Measurements from ENCODE around the gene MOB3A.

DNA sequence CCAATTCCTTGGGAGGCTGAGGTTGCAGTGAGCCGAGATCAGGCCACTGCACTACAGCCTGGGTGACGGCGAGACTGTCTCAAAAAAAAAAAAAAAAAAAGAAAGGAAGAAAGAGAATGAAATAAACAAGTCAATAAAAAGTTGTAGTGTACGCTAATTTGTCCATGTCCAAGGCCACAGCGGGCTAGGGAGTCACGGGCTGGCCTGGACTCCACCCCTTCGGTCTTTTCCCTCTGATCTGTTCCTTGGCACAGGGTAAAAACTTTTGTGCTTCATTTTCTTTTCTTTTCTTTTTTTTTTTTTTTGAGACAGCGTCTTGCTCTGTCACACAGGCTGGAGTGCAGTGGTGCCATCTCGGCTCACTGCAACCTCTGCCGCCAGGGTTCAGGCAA, 25.7 kb downstream of the MOB3A start:
- TF ChIP-seq, protein P1, sequence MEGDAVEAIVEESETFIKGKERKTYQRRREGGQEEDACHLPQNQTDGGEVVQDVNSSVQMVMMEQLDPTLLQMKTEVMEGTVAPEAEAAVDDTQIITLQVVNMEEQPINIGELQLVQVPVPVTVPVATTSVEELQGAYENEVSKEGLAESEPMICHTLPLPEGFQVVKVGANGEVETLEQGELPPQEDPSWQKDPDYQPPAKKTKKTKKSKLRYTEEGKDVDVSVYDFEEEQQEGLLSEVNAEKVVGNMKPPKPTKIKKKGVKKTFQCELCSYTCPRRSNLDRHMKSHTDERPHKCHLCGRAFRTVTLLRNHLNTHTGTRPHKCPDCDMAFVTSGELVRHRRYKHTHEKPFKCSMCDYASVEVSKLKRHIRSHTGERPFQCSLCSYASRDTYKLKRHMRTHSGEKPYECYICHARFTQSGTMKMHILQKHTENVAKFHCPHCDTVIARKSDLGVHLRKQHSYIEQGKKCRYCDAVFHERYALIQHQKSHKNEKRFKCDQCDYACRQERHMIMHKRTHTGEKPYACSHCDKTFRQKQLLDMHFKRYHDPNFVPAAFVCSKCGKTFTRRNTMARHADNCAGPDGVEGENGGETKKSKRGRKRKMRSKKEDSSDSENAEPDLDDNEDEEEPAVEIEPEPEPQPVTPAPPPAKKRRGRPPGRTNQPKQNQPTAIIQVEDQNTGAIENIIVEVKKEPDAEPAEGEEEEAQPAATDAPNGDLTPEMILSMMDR (IDR thresholded peaks at IDR 0.05; ENCODE audit: low read length) = no peak
- TF ChIP-seq EZH2 (optimal IDR thresholded peaks at IDR 0.05; ENCODE audit: low read depth, low read length) (no peak), EZH2phosphoT487 (IDR thresholded peaks at IDR 0.05; ENCODE audit: low read length) (no peak)
